Left kidney (tissue), 2 donors: Measurements from ENCODE around the gene ZFP57. TPM values are rescaled to one million over a fixed set of nuclear protein-coding genes. Genes with fewer than 3 reads are reported as not detected.
A peak's percentile ranks its signal among the peaks of the same experiment; 100 is the strongest.

Experiments
- DNase-seq: peaks from one replicate; pipeline ENCODE4 v3.0.0-alpha.2; 2013
- polyA plus RNA-seq: library from polyadenylated mRNA; unstranded; fragments of 120-200 nt; gene quantifications from one replicate; pipeline ENCODE4 v1.2.1, GENCODE V29; 2013; ENCODE audit not compliant: insufficient read length

The ZFP57 gene
- polyA plus RNA-seq, 1 donor = 0.33 TPM

GRCh38 chr6:29655658-29656057 is 25.3 kb downstream of the ZFP57 start:
- no peak for DNase-seq

- DNase-seq = peak; percentile 57
Observed at GRCh38 chr6:29653452-29654038, 27.4 kb downstream of the ZFP57 start.

GRCh38 chr6:29652198-29652584 is 28.8 kb downstream of the ZFP57 start:
- no peak for DNase-seq

GRCh38 chr6:29651413-29652197 is 29.3 kb downstream of the ZFP57 start:
- no peak for DNase-seq

GRCh38 chr6:29649701-29650673 is 31.0 kb downstream of the ZFP57 start:
- DNase-seq = peak; percentile 97

- DNase-seq = no peak
Observed at GRCh38 chr6:29647927-29648642, 32.9 kb downstream of the ZFP57 start.

GRCh38 chr6:29641430-29642148 is 39.4 kb downstream of the ZFP57 start:
- DNase-seq = no peak

- no peak for DNase-seq
Observed at GRCh38 chr6:29637247-29637646, 43.7 kb downstream of the ZFP57 start.

- DNase-seq = no peak
Observed at GRCh38 chr6:29633534-29633905, 47.4 kb downstream of the ZFP57 start.

- DNase-seq = peak; percentile 92
Observed at GRCh38 chr6:29632789-29633533, 48.0 kb downstream of the ZFP57 start, which contains the start of gene GABBR1. Gene GABBR1, minus strand, starts transcription at chr6:29633183. Its CDS starts 798 bp downstream, at chr6:29632385.

- DNase-seq = peak; percentile 52
Observed at GRCh38 chr6:29631860-29632731, 48.9 kb downstream of the ZFP57 start.

- no peak for DNase-seq
Observed at GRCh38 chr6:29631209-29631810, 49.6 kb downstream of the ZFP57 start.

- DNase-seq = no peak
Observed at GRCh38 chr6:29630315-29630714, 50.6 kb downstream of the ZFP57 start.

- no peak for DNase-seq
Observed at GRCh38 chr6:29629571-29629970, 51.4 kb downstream of the ZFP57 start.

GRCh38 chr6:29628419-29629281 is 52.3 kb downstream of the ZFP57 start:
- DNase-seq = peak; percentile 84

GRCh38 chr6:29627755-29628418 is 53.1 kb downstream of the ZFP57 start:
- DNase-seq = peak; percentile 66
